ENCODE measurements around the gene GAS2L1. TPM values are rescaled to one million over a fixed set of nuclear protein-coding genes. Genes with fewer than 3 reads are reported as not detected.

The GAS2L1 gene
- polyA plus RNA-seq, 1 donor (not counting 4 experiments of a cell fraction or from before 2014, with no cell fraction given): 11.3 TPM

DNA sequence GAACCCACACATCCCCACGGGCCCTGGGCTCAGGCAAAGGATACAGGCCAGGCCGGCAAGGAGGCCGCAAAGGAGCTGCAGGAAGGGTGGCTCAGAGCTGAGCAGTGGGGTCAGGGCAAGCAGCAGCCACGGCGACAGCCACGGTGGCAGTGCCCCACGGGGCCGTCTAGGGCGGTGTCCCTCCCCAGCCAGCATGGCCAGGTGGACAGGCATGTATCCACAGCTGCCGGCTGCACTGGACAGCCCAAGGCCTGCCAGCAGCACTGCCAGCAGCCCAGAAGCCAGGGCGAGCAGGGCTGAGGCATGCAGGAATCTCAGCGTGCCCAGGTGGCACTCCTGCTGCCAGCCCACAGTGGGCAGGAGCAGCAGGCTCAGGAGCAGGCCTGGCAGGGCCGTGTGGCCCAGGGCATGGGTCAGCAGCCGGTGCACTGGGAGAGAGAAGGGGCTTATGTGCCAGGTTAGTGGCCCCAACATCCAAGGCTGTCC, 42.6 kb upstream of the GAS2L1 start:
- Histone ChIP-seq H3K4me1 (ENCODE audit: control insufficient read depth, extremely low read depth, insufficient read depth, low read length) (peaks cover 8% of the 10 kb centered on the region), H3K79me2 (ENCODE audit: control insufficient read depth, insufficient read depth, low read length) (peaks cover 24% of the 10 kb centered on the region), H3K4me3 (ENCODE audit: control insufficient read depth in 2 of 3, extremely low read depth in 1 of 3, insufficient read depth in 2 of 3, low read depth in 1 of 3, low read length in 3 of 3) (no peak overlapping the region), H3K9me1 (ENCODE audit: control insufficient read depth, extremely low read depth, insufficient read depth, low read length) (no peaks in the 10 kb centered on the region), H3K9me3 (ENCODE audit: control insufficient read depth, low read depth, low read length) (no peaks in the 10 kb centered on the region), H3K27ac (ENCODE audit: control insufficient read depth, insufficient read depth, low read length) (no peak overlapping the region), H3K27me3 (ENCODE audit: control insufficient read depth, extremely low read depth, insufficient read depth, low read length) (no peaks in the 10 kb centered on the region), H2AFZ (ENCODE audit: control insufficient read depth, low read length) (no peak overlapping the region), H3K9ac (ENCODE audit: control insufficient read depth, extremely low read depth, insufficient read depth, low read length) (no peak overlapping the region), H3K4me2 (ENCODE audit: control insufficient read depth, extremely low read depth, insufficient read depth, low read depth, low read length) (no peak overlapping the region), H4K20me1 (ENCODE audit: control insufficient read depth, extremely low read depth, insufficient read depth, low read length) (no peaks in the 10 kb centered on the region), H3K36me3 (ENCODE audit: control insufficient read depth in 2 of 2, extremely low read depth in 1 of 2, insufficient read depth in 2 of 2, low read length in 2 of 2) (peaks cover 13 to 14% of the 10 kb centered on the region in 2 experiments)
- FAIRE-seq: no peak
- no peak for TF ChIP-seq EZH2 (IDR thresholded peaks at IDR 0.05; ENCODE audit: low read length)
- TF ChIP-seq, protein P1, sequence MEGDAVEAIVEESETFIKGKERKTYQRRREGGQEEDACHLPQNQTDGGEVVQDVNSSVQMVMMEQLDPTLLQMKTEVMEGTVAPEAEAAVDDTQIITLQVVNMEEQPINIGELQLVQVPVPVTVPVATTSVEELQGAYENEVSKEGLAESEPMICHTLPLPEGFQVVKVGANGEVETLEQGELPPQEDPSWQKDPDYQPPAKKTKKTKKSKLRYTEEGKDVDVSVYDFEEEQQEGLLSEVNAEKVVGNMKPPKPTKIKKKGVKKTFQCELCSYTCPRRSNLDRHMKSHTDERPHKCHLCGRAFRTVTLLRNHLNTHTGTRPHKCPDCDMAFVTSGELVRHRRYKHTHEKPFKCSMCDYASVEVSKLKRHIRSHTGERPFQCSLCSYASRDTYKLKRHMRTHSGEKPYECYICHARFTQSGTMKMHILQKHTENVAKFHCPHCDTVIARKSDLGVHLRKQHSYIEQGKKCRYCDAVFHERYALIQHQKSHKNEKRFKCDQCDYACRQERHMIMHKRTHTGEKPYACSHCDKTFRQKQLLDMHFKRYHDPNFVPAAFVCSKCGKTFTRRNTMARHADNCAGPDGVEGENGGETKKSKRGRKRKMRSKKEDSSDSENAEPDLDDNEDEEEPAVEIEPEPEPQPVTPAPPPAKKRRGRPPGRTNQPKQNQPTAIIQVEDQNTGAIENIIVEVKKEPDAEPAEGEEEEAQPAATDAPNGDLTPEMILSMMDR (optimal IDR thresholded peaks at IDR 0.05 in 1 of 3, IDR thresholded peaks at IDR 0.05 in 1 of 3, conservative IDR thresholded peaks at IDR 0.05 in 1 of 3; ENCODE audit: extremely low read depth in 1 of 3, insufficient read depth in 2 of 3, low read length in 3 of 3): no peak
- dilution Hi-C loops (cut with MboI; ENCODE audit: extremely low pct_ligation_motif_present, low sequenced_read_pairs): no loop called here
- DNase-seq (ENCODE audit: low read depth, low spot score): no peak

DNA sequence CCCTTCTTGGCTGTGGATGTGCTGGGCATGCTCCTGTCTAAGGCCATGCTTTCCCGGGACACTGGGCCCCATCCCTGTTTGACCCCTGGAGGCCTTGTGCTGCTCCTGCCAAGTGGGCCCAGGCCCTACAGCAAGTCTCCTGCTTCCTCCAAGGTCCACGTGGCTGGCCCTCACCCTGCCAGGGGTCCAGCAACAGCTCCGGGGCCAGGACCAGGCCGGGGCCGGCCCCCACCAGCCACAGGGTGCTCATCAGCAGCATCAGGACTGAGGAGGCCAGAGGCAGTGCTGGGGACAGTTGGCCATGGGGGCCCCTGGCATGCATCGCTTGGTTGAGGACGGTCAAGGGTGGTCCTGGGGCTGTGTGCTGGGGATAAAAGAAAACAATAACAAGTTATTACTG, 41.1 kb upstream of the GAS2L1 start:
- FAIRE-seq (no peak), DNase-seq (ENCODE audit: low read depth, low spot score) (no peak)
- Histone ChIP-seq H3K36me3 (ENCODE audit: control insufficient read depth in 2 of 2, extremely low read depth in 1 of 2, insufficient read depth in 2 of 2, low read length in 2 of 2) (peaks cover 14 to 22% of the 10 kb centered on the region in 2 experiments), H3K4me3 (ENCODE audit: control insufficient read depth in 2 of 3, extremely low read depth in 1 of 3, insufficient read depth in 2 of 3, low read depth in 1 of 3, low read length in 3 of 3) (no peak overlapping the region), H3K79me2 (ENCODE audit: control insufficient read depth, insufficient read depth, low read length) (peaks cover 39% of the 10 kb centered on the region), H4K20me1 (ENCODE audit: control insufficient read depth, extremely low read depth, insufficient read depth, low read length) (peaks cover 15% of the 10 kb centered on the region), H3K27me3 (ENCODE audit: control insufficient read depth, extremely low read depth, insufficient read depth, low read length) (no peaks in the 10 kb centered on the region), H3K4me1 (ENCODE audit: control insufficient read depth, extremely low read depth, insufficient read depth, low read length) (peaks cover 15% of the 10 kb centered on the region), H3K9me1 (ENCODE audit: control insufficient read depth, extremely low read depth, insufficient read depth, low read length) (no peaks in the 10 kb centered on the region), H3K9me3 (ENCODE audit: control insufficient read depth, low read depth, low read length) (no peaks in the 10 kb centered on the region), H3K27ac (ENCODE audit: control insufficient read depth, insufficient read depth, low read length) (no peak overlapping the region), H2AFZ (ENCODE audit: control insufficient read depth, low read length) (no peak overlapping the region), H3K4me2 (ENCODE audit: control insufficient read depth, extremely low read depth, insufficient read depth, low read depth, low read length) (no peak overlapping the region), H3K9ac (ENCODE audit: control insufficient read depth, extremely low read depth, insufficient read depth, low read length) (no peak overlapping the region)
- TF ChIP-seq EZH2 (IDR thresholded peaks at IDR 0.05; ENCODE audit: low read length): no peak
- TF ChIP-seq, protein P1 (optimal IDR thresholded peaks at IDR 0.05 in 1 of 3, IDR thresholded peaks at IDR 0.05 in 1 of 3, conservative IDR thresholded peaks at IDR 0.05 in 1 of 3; ENCODE audit: extremely low read depth in 1 of 3, insufficient read depth in 2 of 3, low read length in 3 of 3): no peak
- dilution Hi-C loops (cut with MboI; ENCODE audit: extremely low pct_ligation_motif_present, low sequenced_read_pairs): no loop called here
